ENCODE measurements around the gene EFCAB6. TPM values are rescaled to one million over a fixed set of nuclear protein-coding genes. Genes with fewer than 3 reads are reported as not detected.

EFCAB6 gene
- total and polyA plus RNA-seq, 2 donors (not counting 1 experiment from before 2014, with no cell fraction given), result 0.07 to 0.10 TPM

- Mint-ChIP-seq H3K27ac (no peak overlapping the region), H3K9me3 (ENCODE audit: insufficient read depth) (no peaks in the 10 kb centered on the region), H3K4me1 (no peaks in the 10 kb centered on the region), H3K27me3 (no peaks in the 10 kb centered on the region), H3K4me3 (no peak overlapping the region)
- Histone ChIP-seq H2AFZ (ENCODE audit: insufficient read depth, low read depth, low read length, poor library complexity, severe bottlenecking) (no peak overlapping the region), H3K9me3 (ENCODE audit: control extremely low read depth in 1 of 3, control insufficient read depth in 2 of 3, insufficient read depth in 1 of 3, low read length in 2 of 3) (no peaks in the 10 kb centered on the region), H3K4me2 (replicated peaks; ENCODE audit: low read depth, low read length, poor library complexity, severe bottlenecking) (no peak overlapping the region), H3K27ac (ENCODE audit: low read length in 2 of 2) (no peak overlapping the region), H3K4me1 (ENCODE audit: control insufficient read depth in 2 of 2, insufficient read depth in 2 of 2, low read length in 2 of 2) (no peaks in the 10 kb centered on the region), H4K20me1 (ENCODE audit: control insufficient read depth, insufficient read depth, low read length, poor library complexity, severe bottlenecking) (no peaks in the 10 kb centered on the region), H3K79me2 (ENCODE audit: control insufficient read depth, insufficient read depth, low read length) (no peaks in the 10 kb centered on the region), H3K27me3 (replicated peaks in 1 of 4; ENCODE audit: control extremely low read depth in 1 of 4, control insufficient read depth in 3 of 4, insufficient read depth in 4 of 4, low read length in 3 of 4) (no peaks in the 10 kb centered on the region), H3K9ac (ENCODE audit: low read length) (no peak overlapping the region), H3K4me3 (ENCODE audit: control extremely low read depth in 1 of 5, extremely low read depth in 1 of 5, insufficient read depth in 1 of 5, low read depth in 2 of 5, low read length in 4 of 5) (no peak overlapping the region), H3K36me3 (replicated peaks in 1 of 2; ENCODE audit: control extremely low read depth in 1 of 2, control insufficient read depth in 1 of 2, extremely low read depth in 1 of 2, insufficient read depth in 2 of 2, low read length in 1 of 2) (no peaks in the 10 kb centered on the region)
- CTCF ChIA-PET, result no interaction called here
- no peak for TF ChIP-seq EZH2 (IDR thresholded peaks at IDR 0.05; ENCODE audit: borderline replicate concordance, insufficient read depth, low read depth, low read length, poor library complexity, severe bottlenecking)
- TF ChIP-seq CTCF (IDR thresholded peaks at IDR 0.05), result no peak
- 85% methylated on average over 35 of the region's 36 CpGs for WGBS (ENCODE audit: insufficient coverage)
- DNase-seq (no peak), ATAC-seq (ENCODE audit: low read depth) (no peak)
- intact Hi-C loops (cut with micrococcal nuclease), result no loop called here
- POLR2A ChIA-PET, result no interaction called here
These were observed 21.5 kb upstream of the EFCAB6 start for GRCh38 chr22:43833286-43834240.
